H1 (cell line): ENCODE measurements around the gene PGD. TPM values are rescaled to one million over a fixed set of nuclear protein-coding genes. Genes with fewer than 3 reads are reported as not detected.
"Not testable (repeated sequence)": the region's sequence is repeated elsewhere in the genome, so short reads cannot be mapped to it uniquely, and the experiment has no call there.

Experiments used
- CTCF ChIA-PET: fragments of 300-600 bp; sonication (Branson Sonifier 250); formaldehyde crosslinking; loops from one replicate; lab custom pipeline; 2021; ENCODE audit not compliant: partially characterized antibody; lab: Charles Lee
- POLR2A ChIA-PET: fragments of 300-600 bp; sonication (Branson Sonifier 250); formaldehyde crosslinking; loops from one replicate; lab custom pipeline; 2021; ENCODE audit warnings: inconsistent platforms; ENCODE audit not compliant: partially characterized antibody; lab: Charles Lee
- DNase-seq, 2 experiments: peaks; one replicate each; pipeline versions ENCODE4 v3.0.0 to v3.0.0-alpha.2; 2010 to 2022; ENCODE audit warnings: low spot score in 2 of 2, low read depth in 1 of 2, mixed read lengths in 1 of 2
- FAIRE-seq: peaks from 2 replicates; lab custom pipeline; 2011; peaks lifted over from hg19 to GRCh38; lab: Jason Lieb, UNC
- H2AFZ ChIP-seq: 2 replicates; pipeline ENCODE4 v1.8.1; 2012; ENCODE audit warnings: low read length, inconsistent platforms
- H2AK5ac ChIP-seq: 2 replicates; pipeline ENCODE4 v1.6.1; 2013; ENCODE audit warnings: low read depth, low read length
- H2BK120ac ChIP-seq: replicated peaks from 2 replicates; pipeline ENCODE3; 2013; ENCODE audit warnings: low read depth, low read length, inconsistent platforms
- H2BK12ac ChIP-seq: 2 replicates; pipeline ENCODE4 v1.6.1; 2013; ENCODE audit warnings: low read depth, low read length
- H2BK15ac ChIP-seq: 2 replicates; pipeline ENCODE4 v1.6.1; 2013; ENCODE audit warnings: low read length
- H2BK20ac ChIP-seq: 2 replicates; pipeline ENCODE4 v1.6.1; 2013; ENCODE audit warnings: low read length
- H2BK5ac ChIP-seq: 2 replicates; pipeline ENCODE4 v1.6.1; 2013; ENCODE audit warnings: low read depth, low read length
- H3K14ac ChIP-seq: 2 replicates; pipeline ENCODE4 v1.6.1; 2013; ENCODE audit warnings: inconsistent platforms; ENCODE audit not compliant: insufficient read length
- H3K18ac ChIP-seq: 2 replicates; pipeline ENCODE4 v1.6.1; 2013; ENCODE audit warnings: low read length; ENCODE audit errors: extremely low read depth
- H3K23ac ChIP-seq: 2 replicates; pipeline ENCODE4 v1.6.1; 2013; ENCODE audit warnings: inconsistent platforms; ENCODE audit not compliant: insufficient read length
- H3K23me2 ChIP-seq: 2 replicates; pipeline ENCODE4 v1.6.1; 2013; ENCODE audit warnings: low read depth, low read length
- H3K27ac ChIP-seq: 2 replicates; pipeline ENCODE4 v1.6.1; 2011; ENCODE audit warnings: low read depth, low read length, inconsistent platforms
- H3K27me3 ChIP-seq, 4 experiments: replicated peaks in 1 of 4; 1 replicate in 1 of 4; 2 replicates in 3 of 4; pipeline versions ENCODE4 v1.6.1 to v1.8.1; 2011 to 2013; ENCODE audit warnings: low read length in 3 of 4, mild to moderate bottlenecking in 3 of 4, inconsistent platforms in 2 of 4, mixed read lengths in 2 of 4, moderate library complexity in 1 of 4; ENCODE audit not compliant: control insufficient read depth in 3 of 4, insufficient read depth in 3 of 4; ENCODE audit errors: extremely low read depth in 1 of 4
- H3K36me3 ChIP-seq, 4 experiments: 2 replicates each; pipeline versions ENCODE4 v1.6.1 to v1.8.1; 2011 to 2013; ENCODE audit warnings: mild to moderate bottlenecking in 4 of 4, low read length in 3 of 4, moderate library complexity in 2 of 4, control low read depth in 1 of 4, inconsistent platforms in 1 of 4; ENCODE audit not compliant: insufficient read depth in 4 of 4, control insufficient read depth in 2 of 4
- H3K4ac ChIP-seq: replicated peaks from 2 replicates; pipeline ENCODE3; 2013; ENCODE audit warnings: low read length, low read depth, mixed read lengths, inconsistent platforms; ENCODE audit not compliant: insufficient read length
- H3K4me1 ChIP-seq, 4 experiments: replicated peaks in 1 of 4; 1 replicate in 1 of 4; 2 replicates in 3 of 4; pipeline versions ENCODE4 v1.6.1 to v1.8.1; 2011 to 2013; ENCODE audit warnings: low read length in 3 of 4, inconsistent platforms in 2 of 4, mixed read lengths in 1 of 4; ENCODE audit not compliant: insufficient read depth in 4 of 4, control insufficient read depth in 3 of 4
- H3K4me2 ChIP-seq, 2 experiments: 2 replicates each; pipeline versions ENCODE4 v1.6.1 to v1.8.1; 2011 to 2013; ENCODE audit warnings: low read depth in 2 of 2, low read length in 2 of 2, control low read depth in 1 of 2, inconsistent platforms in 1 of 2, mild to moderate bottlenecking in 1 of 2; ENCODE audit not compliant: insufficient read depth in 1 of 2
- H3K4me3 ChIP-seq, 4 experiments: fragments of 200-600, 300-600 bp in 1 of 4; sonication (generic), shearing (Covaris generic), sonication (Bioruptor Twin) in 1 of 4; 2 replicates each; pipeline versions ENCODE4 v1.5.1 to v1.8.1; 2011 to 2016; ENCODE audit warnings: low read length in 4 of 4, low read depth in 3 of 4, control low read depth in 2 of 4, inconsistent platforms in 2 of 4, mild to moderate bottlenecking in 2 of 4, mixed read lengths in 1 of 4, moderate library complexity in 1 of 4; ENCODE audit not compliant: insufficient read depth in 2 of 4; ENCODE audit errors: extremely low read depth in 1 of 4
- H3K56ac ChIP-seq: replicated peaks from 2 replicates; pipeline ENCODE3; 2013; ENCODE audit warnings: low read depth, mild to moderate bottlenecking, mixed read lengths, low read length, inconsistent platforms; ENCODE audit not compliant: insufficient read length
- H3K79me1 ChIP-seq: 2 replicates; pipeline ENCODE4 v1.6.1; 2013; ENCODE audit warnings: low read depth, low read length, control low read depth
- H3K79me2 ChIP-seq, 2 experiments: 2 replicates each; pipeline versions ENCODE4 v1.6.1 to v1.8.1; 2012 to 2013; ENCODE audit warnings: low read length in 2 of 2, mild to moderate bottlenecking in 2 of 2, inconsistent platforms in 1 of 2; ENCODE audit not compliant: insufficient read depth in 2 of 2, control insufficient read depth in 1 of 2
- H3K9ac ChIP-seq, 4 experiments: replicated peaks in 1 of 4; 1 replicate in 1 of 4; 2 replicates in 3 of 4; pipeline versions ENCODE4 v1.6.1 to v1.8.1; 2011 to 2013; ENCODE audit warnings: low read depth in 3 of 4, low read length in 3 of 4, control low read depth in 2 of 4, mild to moderate bottlenecking in 2 of 4, moderate library complexity in 2 of 4, inconsistent platforms in 1 of 4; ENCODE audit errors: extremely low read depth in 1 of 4
- H3K9me3 ChIP-seq, 2 experiments: 2 replicates each; pipeline versions ENCODE4 v1.6.1 to v1.8.1; 2012 to 2013; ENCODE audit warnings: mild to moderate bottlenecking in 2 of 2, moderate library complexity in 2 of 2, control low read depth in 1 of 2, inconsistent platforms in 1 of 2, low read depth in 1 of 2, low read length in 1 of 2, mixed read lengths in 1 of 2; ENCODE audit not compliant: insufficient read depth in 2 of 2
- H4K20me1 ChIP-seq, 2 experiments: replicated peaks in 1 of 2; 2 replicates each; pipeline versions ENCODE3 to v1.8.1; 2011 to 2013; ENCODE audit warnings: inconsistent platforms in 2 of 2, low read length in 2 of 2, mild to moderate bottlenecking in 1 of 2; ENCODE audit not compliant: insufficient read depth in 2 of 2, control insufficient read depth in 1 of 2
- H4K5ac ChIP-seq: 2 replicates; pipeline ENCODE4 v1.6.1; 2013; ENCODE audit warnings: low read length, low read depth, mixed read lengths, inconsistent platforms; ENCODE audit not compliant: insufficient read length
- H4K8ac ChIP-seq: 2 replicates; pipeline ENCODE4 v1.8.0; 2013; ENCODE audit warnings: mild to moderate bottlenecking, moderate library complexity, low read length, inconsistent platforms; ENCODE audit not compliant: insufficient read depth; ENCODE audit errors: extremely low read depth
- H4K91ac ChIP-seq: replicated peaks from 2 replicates; pipeline ENCODE3; 2013; ENCODE audit warnings: low read length, mixed read lengths, inconsistent platforms; ENCODE audit not compliant: insufficient read length
- WGBS, 2 experiments: shearing (Covaris generic) in 1 of 2; methylation state at CpG; one replicate each; pipeline versions ENCODE4 v1.1.6 to v1.1.7; 2013 to 2015; ENCODE audit warnings: low lambda C conversion rate in 2 of 2, mixed read lengths in 2 of 2, inconsistent platforms in 1 of 2, low coverage in 1 of 2, missing lambda C conversion rate in 1 of 2; ENCODE audit not compliant: insufficient replicate concordance in 2 of 2, insufficient coverage in 1 of 2, insufficient read length in 1 of 2; ENCODE audit errors: extremely low coverage in 1 of 2, missing lambda C conversion rate in 1 of 2; 5-methylcytosine and 5-hydroxymethylcytosine counted together
- polyA plus RNA-seq, 7 experiments: library from polyadenylated mRNA; depleted of rRNA in 3 of 7; stranded (reverse) in 5 of 7; unstranded in 2 of 7; fragments of >200 nt in 5 of 7; fragments of 200-250 nt in 2 of 7; gene quantifications; 1 replicate in 5 of 7; 2 replicates in 1 of 7; 4 replicates in 1 of 7; pipeline versions ENCODE4 v1.2.1 to v1.2.3, GENCODE V29; 2011 to 2013; ENCODE audit warnings: missing spikeins in 2 of 7, mixed read lengths in 2 of 7
- total RNA-seq: library from RNA; stranded (reverse); fragmentation: NEBNext Ultra II Directional; extraction: Animal tissue kit (Norgen Biotek cat#: 25700); gene quantifications from 2 replicates; pipeline ENCODE4 v1.2.1, GENCODE V29; 2021

PGD gene
- total and polyA plus RNA-seq, 2 of the 8 experiments (the other 6 are each of a cell fraction or from before 2014, with no cell fraction given), result 191 to 331 TPM

- not testable (repeated sequence) for H3K27ac ChIP-seq, H3K23me2 ChIP-seq, FAIRE-seq, H4K91ac ChIP-seq, H4K5ac ChIP-seq, DNase-seq, H3K9ac ChIP-seq, H3K4ac ChIP-seq, H3K4me1 ChIP-seq, H3K14ac ChIP-seq, H3K79me1 ChIP-seq, H3K18ac ChIP-seq, H3K4me2 ChIP-seq, H3K27me3 ChIP-seq, H2BK5ac ChIP-seq, H3K23ac ChIP-seq, H3K36me3 ChIP-seq, H4K20me1 ChIP-seq, H4K8ac ChIP-seq, H2BK120ac ChIP-seq, H3K4me3 ChIP-seq, H2AK5ac ChIP-seq, H3K9me3 ChIP-seq, H2BK15ac ChIP-seq, H3K56ac ChIP-seq, H3K79me2 ChIP-seq, H2AFZ ChIP-seq, H2BK20ac ChIP-seq, H2BK12ac ChIP-seq
- ChIA-PET POLR2A (interaction anchor here (0.6 to 0.9 kb wide), 2 partner anchors 13 to 49 kb away, joined by 3 to 4 read pairs; partner anchors contain the start of gene PEX14), CTCF (interaction anchor here (0.9 to 1.4 kb wide), 2 partner anchors 18 to 49 kb away, joined by 3 read pairs; no protein-coding TSS in a partner anchor)
- WGBS, 2 experiments, result 94% methylated on average over 10 of the region's 21 CpGs; no CpG with 5 or more reads in 1 of the 2 experiments
Measured at GRCh38 chr1:10426535-10426848, 27.6 kb downstream of the PGD start.
